WTC11 (cell line): Measurements from ENCODE around the gene C20orf141. TPM values are rescaled to one million over a fixed set of nuclear protein-coding genes. Genes with fewer than 3 reads are reported as not detected.

Experiments used
- ATAC-seq: fragments of 200-7000 bp; cut with Tn5 transposase; 2 replicates; pipeline ENCODE4 v1.10.0; 2021; ENCODE audit warnings: mild to moderate bottlenecking, moderate library complexity
- CTCF ChIA-PET: fragments of 300-600 bp; sonication (Branson Sonifier 250); formaldehyde crosslinking; loops from one replicate; lab custom pipeline; 2021; ENCODE audit warnings: antibody characterized with exemption; lab: Charles Lee
- POLR2A ChIA-PET: fragments of 350-600 bp; sonication (Branson Sonifier 250); formaldehyde crosslinking; loops from one replicate; lab custom pipeline; 2021; ENCODE audit warnings: antibody characterized with exemption; lab: Charles Lee
- DNase-seq: peaks from one replicate; pipeline ENCODE4 v3.0.0; 2021; ENCODE audit warnings: low spot score
- H3K27ac Mint-ChIP-seq: 2 replicates; pipeline ENCODE4 v1.8.0; 2021; ENCODE audit warnings: mixed read lengths
- H3K27me3 Mint-ChIP-seq: 2 replicates; pipeline ENCODE4 v1.8.0; 2021; ENCODE audit warnings: low read depth, mild to moderate bottlenecking, moderate library complexity, mixed read lengths
- H3K36me3 Mint-ChIP-seq: 2 replicates; pipeline ENCODE4 v1.8.0; 2021; ENCODE audit warnings: mixed read lengths
- H3K4me1 Mint-ChIP-seq: 2 replicates; pipeline ENCODE4 v1.8.0; 2022; ENCODE audit warnings: mixed read lengths
- H3K4me3 Mint-ChIP-seq: 2 replicates; pipeline ENCODE4 v1.8.0; 2021; ENCODE audit warnings: mild to moderate bottlenecking, moderate library complexity, mixed read lengths
- H3K9me3 Mint-ChIP-seq: 2 replicates; pipeline ENCODE4 v1.8.0; 2021; ENCODE audit warnings: mixed read lengths
- ATF6 ChIP-seq: sonication (generic); formaldehyde crosslinking; IDR thresholded peaks from 2 replicates; pipeline ENCODE4 v1.8.1; 2023; ENCODE audit warnings: mild to moderate bottlenecking, missing genetic modification reagents
- CBFB ChIP-seq: sonication (generic); formaldehyde crosslinking; IDR thresholded peaks from 2 replicates; pipeline ENCODE4 v1.8.1; 2022; ENCODE audit warnings: mild to moderate bottlenecking, low read depth, missing genetic modification reagents
- EMX1 ChIP-seq: fragments of 250-450 bp; sonication (Bioruptor Pico); IDR thresholded peaks from 2 replicates; pipeline ENCODE4 v1.8.0; 2021; ENCODE audit warnings: mild to moderate bottlenecking
- ERG ChIP-seq: fragments of 250-450 bp; sonication (Bioruptor Pico); IDR thresholded peaks from 2 replicates; pipeline ENCODE4 v1.8.0; 2021; ENCODE audit warnings: mild to moderate bottlenecking
- GRHL2 ChIP-seq: fragments of 250-450 bp; sonication (Bioruptor Pico); IDR thresholded peaks from 2 replicates; pipeline ENCODE4 v1.8.0; 2022; ENCODE audit warnings: mild to moderate bottlenecking, moderate library complexity; ENCODE audit not compliant: insufficient replicate concordance, severe bottlenecking
- HMGXB4 ChIP-seq: sonication (generic); formaldehyde crosslinking; IDR thresholded peaks from 2 replicates; pipeline ENCODE4 v1.8.1; 2023; ENCODE audit warnings: mild to moderate bottlenecking, moderate library complexity, missing genetic modification reagents
- JUN ChIP-seq: sonication (generic); formaldehyde crosslinking; IDR thresholded peaks from 2 replicates; pipeline ENCODE4 v1.8.0; 2023; ENCODE audit warnings: mild to moderate bottlenecking, missing genetic modification reagents
- MAX ChIP-seq: sonication (generic); formaldehyde crosslinking; IDR thresholded peaks from 2 replicates; pipeline ENCODE4 v1.8.0; 2022; ENCODE audit warnings: mild to moderate bottlenecking, missing genetic modification reagents
- NFATC4 ChIP-seq: fragments of 250-450 bp; sonication (Bioruptor Pico); IDR thresholded peaks from 2 replicates; pipeline ENCODE4 v1.9.0; 2021; ENCODE audit warnings: mild to moderate bottlenecking
- SOX15 ChIP-seq: fragments of 250-450 bp; sonication (Bioruptor Pico); IDR thresholded peaks from 2 replicates; pipeline ENCODE4 v1.9.0; 2021; ENCODE audit warnings: mild to moderate bottlenecking
- SP1 ChIP-seq: sonication (generic); formaldehyde crosslinking; conservative IDR thresholded peaks from 2 replicates; pipeline ENCODE4 v1.8.1; 2022; ENCODE audit warnings: missing genetic modification reagents
- TEAD4 ChIP-seq: sonication (generic); formaldehyde crosslinking; IDR thresholded peaks from 2 replicates; pipeline ENCODE4 v1.8.0; 2022; ENCODE audit warnings: mild to moderate bottlenecking, missing genetic modification reagents
- TP53 ChIP-seq: sonication (generic); formaldehyde crosslinking; IDR thresholded peaks from 2 replicates; pipeline ENCODE4 v1.8.1; 2023; ENCODE audit warnings: mild to moderate bottlenecking, missing genetic modification reagents
- USF1 ChIP-seq: sonication (generic); formaldehyde crosslinking; IDR thresholded peaks from 2 replicates; pipeline ENCODE4 v1.8.0; 2022; ENCODE audit warnings: mild to moderate bottlenecking, missing genetic modification reagents
- ZNF138 ChIP-seq: sonication (generic); formaldehyde crosslinking; conservative IDR thresholded peaks from 2 replicates; pipeline ENCODE4 v1.8.1; 2022; ENCODE audit warnings: mild to moderate bottlenecking, moderate library complexity, missing genetic modification reagents
- ZNF219 ChIP-seq: sonication (generic); formaldehyde crosslinking; IDR thresholded peaks from 2 replicates; pipeline ENCODE4 v1.8.0; 2023; ENCODE audit warnings: missing genetic modification reagents, mild to moderate bottlenecking, borderline replicate concordance
- ZNF263 ChIP-seq: sonication (generic); formaldehyde crosslinking; IDR thresholded peaks from 2 replicates; pipeline ENCODE4 v1.8.1; 2022; ENCODE audit warnings: low read depth, mild to moderate bottlenecking, moderate library complexity, missing genetic modification reagents
- ZNF317 ChIP-seq: sonication (generic); formaldehyde crosslinking; IDR thresholded peaks from 2 replicates; pipeline ENCODE4 v1.8.1; 2023; ENCODE audit warnings: low read depth, mild to moderate bottlenecking, moderate library complexity, missing genetic modification reagents, borderline replicate concordance
- ZNF396 ChIP-seq: fragments of 250-450 bp; sonication (Bioruptor Pico); IDR thresholded peaks from 2 replicates; pipeline ENCODE4 v1.8.0; 2021; ENCODE audit warnings: mild to moderate bottlenecking, moderate library complexity, borderline replicate concordance
- ZNF425 ChIP-seq: fragments of 250-450 bp; sonication (Bioruptor Pico); conservative IDR thresholded peaks from 2 replicates; pipeline ENCODE4 v1.9.0; 2021; ENCODE audit warnings: mild to moderate bottlenecking
- ZNF671 ChIP-seq: fragments of 250-450 bp; sonication (Bioruptor Pico); IDR thresholded peaks from 2 replicates; pipeline ENCODE4 v1.8.0; 2021; ENCODE audit warnings: mild to moderate bottlenecking
- total RNA-seq: library from RNA; stranded (reverse); gene quantifications from 3 replicates; pipeline ENCODE4 v1.2.3, GENCODE V29; 2021

The C20orf141 gene
- total RNA-seq, 1 experiment from 2014 or later = not detected

- no peaks in the 10 kb centered on the region for H3K9me3 Mint-ChIP-seq
- peaks cover 22% of the 10 kb centered on the region for H3K36me3 Mint-ChIP-seq
- ChIA-PET CTCF (no interaction called here), POLR2A (no interaction called here)
- H3K4me1 Mint-ChIP-seq = peaks cover 19% of the 10 kb centered on the region
- TF ChIP-seq ZNF219 (CRISPR knock-in tag) = no peak
- no peak for TF ChIP-seq ZNF317 (CRISPR knock-in tag)
- no peak for TF ChIP-seq MAX (CRISPR knock-in tag)
- TF ChIP-seq ATF6 (CRISPR knock-in tag) = no peak
- no peak for TF ChIP-seq ZNF425 (CRISPR knock-in tag)
- TF ChIP-seq ZNF138 (CRISPR knock-in tag) = no peak
- no peak overlapping the region for H3K27ac Mint-ChIP-seq
- no peak for DNase-seq
- H3K27me3 Mint-ChIP-seq = peaks cover 11% of the 10 kb centered on the region
- no peak overlapping the region for H3K4me3 Mint-ChIP-seq
- no peak for ATAC-seq
Observed at GRCh38 chr20:2796011-2796660, 18.7 kb upstream of the C20orf141 start.

GRCh38 chr20:2797136-2797983 lies 17.4 kb upstream of the C20orf141 start:
- no peaks in the 10 kb centered on the region for H3K9me3 Mint-ChIP-seq
- ChIA-PET POLR2A (no interaction called here), CTCF (interaction anchor here (4.5 kb wide), 1 partner anchor 45 kb away, joined by 24 read pairs; no protein-coding TSS in a partner anchor)
- ATAC-seq = no peak
- no peak overlapping the region for H3K4me3 Mint-ChIP-seq
- no peak overlapping the region for H3K27ac Mint-ChIP-seq
- peaks cover 25% of the 10 kb centered on the region for H3K4me1 Mint-ChIP-seq
- H3K36me3 Mint-ChIP-seq = peaks cover 22% of the 10 kb centered on the region
- DNase-seq = no peak
- TF ChIP-seq USF1 (CRISPR knock-in tag) = no peak
- TF ChIP-seq SOX15 (CRISPR knock-in tag) = no peak
- peaks cover 23% of the 10 kb centered on the region for H3K27me3 Mint-ChIP-seq

- no peaks in the 10 kb centered on the region for H3K9me3 Mint-ChIP-seq
- no peak overlapping the region for H3K4me3 Mint-ChIP-seq
- H3K27me3 Mint-ChIP-seq = peaks cover 32% of the 10 kb centered on the region
- peaks cover 25% of the 10 kb centered on the region for H3K4me1 Mint-ChIP-seq
- CTCF ChIA-PET = interaction anchor here (1.1 to 4.5 kb wide), 5 partner anchors 8 to 54 kb away, joined by 3 to 24 read pairs (median 5); no protein-coding TSS in a partner anchor
- DNase-seq (no peak), ATAC-seq (no peak)
- H3K27ac Mint-ChIP-seq = no peak overlapping the region
- POLR2A ChIA-PET = no interaction called here
- H3K36me3 Mint-ChIP-seq = peaks cover 22% of the 10 kb centered on the region
- TF ChIP-seq SP1 (no peak), ZNF263 (CRISPR knock-in tag) (no peak), HMGXB4 (CRISPR knock-in tag) (no peak), CBFB (CRISPR knock-in tag) (no peak), TEAD4 (CRISPR knock-in tag) (no peak), JUN (CRISPR knock-in tag) (no peak), ERG (CRISPR knock-in tag) (no peak), GRHL2 (CRISPR knock-in tag) (no peak), TP53 (CRISPR knock-in tag) (no peak), EMX1 (CRISPR knock-in tag) (no peak), NFATC4 (CRISPR knock-in tag) (no peak), ZNF396 (no peak), ZNF671 (no peak)
Observed at GRCh38 chr20:2798095-2798805, 16.5 kb upstream of the C20orf141 start.
